KG1 (cell line): ENCODE data around the gene RNF8.
"Not testable (repeated sequence)": the region's sequence is repeated elsewhere in the genome, so short reads cannot be mapped to it uniquely, and the experiment has no call there.

Source experiments
- DNase-seq: peaks from one replicate; lab custom pipeline; 2025; lab: John Stamatoyannopoulos, UW

RNF8 gene

GRCh38 chr6:37399795-37400490 is 46.2 kb downstream of the RNF8 start:
- no peak for DNase-seq

GRCh38 chr6:37401658-37402057 is 47.9 kb downstream of the RNF8 start:
- DNase-seq, result not testable (repeated sequence)

- no peak for DNase-seq
Measured at GRCh38 chr6:37406726-37407341, 53.1 kb downstream of the RNF8 start.

- no peak for DNase-seq
Measured at GRCh38 chr6:37407948-37408347, 54.2 kb downstream of the RNF8 start.

- no peak for DNase-seq
Measured at GRCh38 chr6:37409501-37409900, 55.7 kb downstream of the RNF8 start.

- DNase-seq, result no peak
Measured at GRCh38 chr6:37417393-37417792, 63.6 kb downstream of the RNF8 start.

GRCh38 chr6:37418722-37419121 is 64.9 kb downstream of the RNF8 start:
- no peak for DNase-seq

GRCh38 chr6:37426058-37426944 is 72.5 kb downstream of the RNF8 start:
- DNase-seq, result no peak

- DNase-seq, result no peak
Measured at GRCh38 chr6:37426945-37427510, 73.2 kb downstream of the RNF8 start.

GRCh38 chr6:37429352-37429750 is 75.6 kb downstream of the RNF8 start:
- no peak for DNase-seq

GRCh38 chr6:37432590-37432915 is 78.8 kb downstream of the RNF8 start:
- DNase-seq, result no peak

- DNase-seq, result peak; percentile 47
Measured at GRCh38 chr6:37432916-37433656, 79.3 kb downstream of the RNF8 start, which contains the start of gene CMTR1. CMTR1 (plus strand) TSS chr6:37433221; CDS start chr6:37435630, 2,409 bp downstream.

- peak; percentile 40 for DNase-seq
Measured at GRCh38 chr6:37433657-37434271, 80.0 kb downstream of the RNF8 start.

GRCh38 chr6:37435373-37435772 is 81.6 kb downstream of the RNF8 start:
- DNase-seq, result no peak

- DNase-seq, result no peak
Measured at GRCh38 chr6:37435816-37436215, 82.0 kb downstream of the RNF8 start.

GRCh38 chr6:37438930-37439329 is 85.1 kb downstream of the RNF8 start:
- no peak for DNase-seq

GRCh38 chr6:37441651-37442050 is 87.9 kb downstream of the RNF8 start:
- no peak for DNase-seq

- no peak for DNase-seq
Measured at GRCh38 chr6:37442416-37443215, 88.8 kb downstream of the RNF8 start.

- DNase-seq, result not testable (repeated sequence)
Measured at GRCh38 chr6:37443216-37443542, 89.4 kb downstream of the RNF8 start.
